NCI-H1048 (cell line): ENCODE data around the gene OR6J1.
"Not testable (repeated sequence)": the region's sequence is repeated elsewhere in the genome, so short reads cannot be mapped to it uniquely, and the experiment has no call there.

Experiments
- DNase-seq: peaks from one replicate; lab custom pipeline; 2025; lab: John Stamatoyannopoulos, UW

Gene OR6J1

DNA sequence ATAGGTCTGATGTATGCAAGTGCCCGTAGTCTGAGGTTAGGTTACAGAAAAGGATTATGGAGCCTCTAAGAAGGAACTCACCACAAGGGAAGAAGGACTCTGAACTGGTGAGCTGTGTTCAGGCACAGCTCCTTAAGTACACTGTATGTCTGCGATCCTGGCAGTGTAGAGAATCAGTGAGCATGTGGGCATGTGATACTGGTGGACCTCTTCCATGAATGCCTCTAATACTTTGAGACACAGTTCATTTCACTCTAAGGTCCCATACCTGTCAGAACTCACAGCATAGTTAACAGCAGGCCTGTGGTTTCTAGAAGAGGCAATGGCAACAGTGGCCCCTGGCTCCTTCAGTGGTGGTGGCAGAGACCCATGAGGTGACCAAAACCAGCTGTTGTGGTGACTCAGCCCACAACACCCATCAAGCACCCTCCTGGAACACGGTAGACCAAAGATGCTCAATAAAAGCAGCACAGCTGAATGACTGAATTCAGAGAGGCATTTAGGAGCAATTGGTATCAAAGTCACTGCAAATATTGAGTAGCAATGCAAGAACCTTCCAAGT, 6.9 kb upstream of the OR6J1 start:
- DNase-seq = no peak

DNA sequence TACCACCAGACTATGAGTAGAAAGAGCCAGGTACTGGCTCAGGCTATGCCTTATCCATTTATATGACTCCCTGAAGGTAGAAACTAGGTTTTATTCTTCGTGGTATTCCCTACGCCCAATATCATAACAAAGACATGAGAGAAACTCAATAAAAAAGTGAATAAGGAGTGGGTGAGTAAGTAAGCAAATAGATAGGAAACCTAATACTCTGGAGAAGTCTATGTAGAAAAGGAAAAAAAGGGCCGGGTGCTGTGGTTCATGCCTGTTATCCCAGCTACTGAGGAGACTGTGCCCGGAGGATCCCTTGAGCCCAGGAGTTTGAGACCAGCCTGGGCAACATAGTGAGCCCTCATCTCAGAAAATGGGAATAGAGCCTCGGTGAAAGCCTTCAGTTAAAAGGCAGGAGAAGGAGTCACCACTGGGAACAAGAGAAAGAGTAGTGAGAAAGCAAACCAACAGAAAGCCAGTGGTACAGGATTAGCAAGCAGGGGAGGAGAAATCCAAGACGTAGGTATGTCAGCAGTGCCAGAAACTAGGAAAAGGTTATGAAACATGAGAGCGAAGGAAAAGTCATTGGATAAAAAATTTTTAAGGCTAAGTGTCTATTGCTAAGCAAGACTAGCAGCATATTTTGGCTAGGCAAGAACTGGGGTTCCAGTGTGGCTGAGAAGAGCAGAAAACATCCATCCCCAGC, 6.0 kb upstream of the OR6J1 start:
- no peak for DNase-seq

DNA sequence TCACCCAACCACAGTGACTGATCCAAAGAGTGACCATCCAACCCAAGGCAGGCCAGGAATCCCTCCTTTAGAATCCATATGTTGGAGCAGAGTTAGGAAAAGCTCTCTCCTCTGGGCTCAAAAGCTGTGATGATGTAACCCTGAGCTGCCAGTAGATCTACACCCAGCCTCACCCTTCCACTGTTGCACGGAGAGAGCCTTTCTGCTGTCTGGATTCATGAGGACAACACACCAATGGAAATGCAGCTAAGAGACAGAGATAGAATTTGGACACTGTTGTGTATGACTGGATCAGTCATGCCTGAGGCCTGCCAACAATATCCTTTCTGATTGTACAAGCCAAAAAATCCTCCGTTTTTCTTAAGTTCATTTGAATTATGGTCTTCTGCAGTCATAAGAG, 4.4 kb upstream of the OR6J1 start:
- no peak for DNase-seq

DNA sequence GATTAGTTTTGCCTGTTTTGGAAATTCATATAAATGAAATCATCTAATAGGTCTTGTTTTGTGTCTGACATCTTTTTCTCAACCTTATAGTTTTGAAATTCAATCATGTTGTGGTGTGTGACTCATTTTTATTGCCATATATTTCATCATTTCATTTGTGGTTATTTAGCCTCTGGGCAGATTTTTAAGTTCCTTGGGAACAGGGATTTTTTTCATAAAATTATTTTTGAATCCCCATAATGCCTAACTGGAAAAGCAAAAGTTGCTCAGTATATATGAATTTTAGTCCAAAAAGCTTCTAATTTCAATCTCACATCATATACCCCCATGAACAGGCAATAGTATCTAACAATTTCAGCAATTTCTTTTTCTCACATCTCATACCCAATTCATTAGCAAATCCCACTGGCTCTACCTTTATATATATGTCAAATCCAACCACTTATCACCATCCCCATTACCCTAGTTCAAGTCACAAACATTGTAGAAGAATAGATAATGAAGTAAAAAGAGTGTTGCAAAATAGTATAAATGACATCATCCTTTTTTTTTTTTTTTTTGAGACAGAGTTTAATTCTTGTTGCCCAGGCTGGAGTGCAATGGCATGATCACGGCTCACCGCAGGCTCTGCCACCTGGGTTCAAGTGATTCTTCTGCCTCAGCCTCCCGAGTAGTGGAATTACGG, 2.6 kb upstream of the OR6J1 start:
- no peak for DNase-seq

DNA sequence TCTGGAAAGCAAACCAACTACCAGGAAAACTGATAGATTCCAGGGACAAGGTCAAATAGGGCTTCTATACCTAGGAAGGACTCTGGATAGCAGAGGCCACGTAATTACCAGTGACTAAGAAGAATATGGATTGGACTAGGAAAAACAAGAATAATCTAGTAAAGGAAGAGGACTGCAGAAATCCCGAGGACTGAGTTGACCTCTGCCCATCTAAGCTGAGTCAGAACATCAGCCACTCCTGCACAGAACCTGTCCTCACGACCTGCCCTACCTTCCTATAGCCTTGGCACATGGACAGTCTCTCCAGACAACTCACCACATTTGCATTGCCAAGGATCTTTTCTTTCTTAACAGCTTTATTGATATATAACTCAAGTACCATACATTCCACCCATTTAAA, 2.3 kb downstream of the OR6J1 start:
- DNase-seq = no peak

DNA sequence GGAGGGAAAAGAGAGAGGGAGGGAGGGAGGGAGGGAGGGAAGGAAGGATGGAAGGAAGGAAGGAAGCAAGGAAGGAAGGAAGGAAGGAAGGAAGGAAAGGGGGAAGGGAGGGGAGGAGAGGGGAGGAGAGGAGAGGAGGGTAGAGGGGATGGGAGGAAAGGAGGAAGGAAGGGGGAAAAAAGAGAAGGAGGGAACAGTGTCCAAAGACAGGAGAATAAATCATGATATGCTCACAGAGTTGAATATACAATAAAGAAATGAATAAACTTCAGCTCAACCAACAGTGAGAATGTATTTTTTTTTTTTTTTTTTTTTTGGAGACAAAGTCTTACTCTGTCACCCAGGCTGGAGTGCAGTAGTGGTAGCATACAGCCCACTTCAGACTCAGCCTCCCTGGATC, 4.0 kb downstream of the OR6J1 start:
- DNase-seq = no peak

DNA sequence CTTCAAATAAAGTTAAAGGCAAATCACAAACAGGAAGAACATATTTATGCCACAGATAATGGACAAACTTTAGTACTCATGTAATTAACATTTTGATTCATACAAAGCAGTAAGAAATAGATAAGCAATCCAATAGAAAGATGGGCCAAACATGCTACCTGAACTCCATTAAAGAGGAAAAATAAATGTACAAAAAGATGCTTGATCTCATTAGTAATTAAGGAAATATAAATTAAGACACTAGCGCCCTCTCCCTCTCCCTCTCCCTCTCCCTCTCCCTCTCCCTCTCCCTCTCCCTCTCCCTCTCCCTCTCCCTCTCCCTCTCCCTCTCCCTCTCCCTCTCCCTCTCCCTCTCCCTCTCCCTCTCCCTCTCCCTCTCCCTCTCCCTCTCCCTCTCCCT, 8.2 kb downstream of the OR6J1 start:
- DNase-seq = not testable (repeated sequence)

DNA sequence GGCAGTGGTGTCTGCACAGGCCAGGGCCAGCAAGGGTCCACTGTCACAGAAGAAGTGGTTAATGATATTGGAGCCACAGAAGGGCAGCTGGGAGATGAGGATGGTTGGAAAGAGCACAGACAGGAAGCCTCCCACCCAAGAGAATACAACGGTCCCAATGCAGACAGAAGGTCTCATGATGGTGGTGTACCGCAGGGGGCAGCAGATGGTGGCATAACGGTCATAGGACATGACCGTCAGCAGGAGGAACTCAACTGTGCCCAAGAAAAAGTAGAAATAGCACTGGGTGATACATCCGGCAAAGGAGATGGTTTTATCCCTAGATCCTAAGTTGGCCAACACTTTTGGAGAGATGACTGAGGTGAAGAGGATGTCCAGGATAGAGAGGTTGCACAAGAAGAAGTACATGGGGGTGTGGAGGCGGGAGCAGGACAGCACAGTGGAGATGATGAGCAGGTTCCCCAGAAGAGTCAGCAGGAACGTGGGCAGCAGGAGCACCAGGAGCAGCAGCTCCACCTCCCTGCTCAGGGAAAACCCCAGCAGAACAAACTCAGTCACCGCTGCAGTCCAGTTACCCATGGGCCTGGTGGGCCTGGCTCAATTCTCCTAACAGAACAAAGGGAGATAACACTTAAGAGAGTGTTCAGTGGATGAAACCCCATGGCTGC, 9.8 kb downstream of the OR6J1 start:
- no peak for DNase-seq

DNA sequence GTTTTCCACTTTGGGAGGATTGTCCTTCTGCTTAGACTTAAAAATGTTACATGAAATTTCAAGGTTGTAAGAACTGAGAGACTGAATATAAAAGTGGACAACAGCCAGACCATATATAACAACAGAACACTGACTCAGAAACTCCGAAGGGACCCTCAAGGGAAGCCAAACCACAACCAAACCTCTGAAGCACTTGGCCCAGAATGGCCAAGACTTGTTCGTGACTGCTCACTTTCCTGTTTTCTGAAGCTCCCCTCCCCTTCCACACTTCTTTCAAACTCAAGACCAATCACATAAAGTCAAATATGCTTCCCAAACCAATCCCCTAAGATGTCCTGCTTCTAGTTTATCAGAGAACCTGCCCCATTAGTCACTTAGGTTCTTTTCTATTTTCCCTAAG, 13.7 kb downstream of the OR6J1 start:
- DNase-seq = no peak

DNA sequence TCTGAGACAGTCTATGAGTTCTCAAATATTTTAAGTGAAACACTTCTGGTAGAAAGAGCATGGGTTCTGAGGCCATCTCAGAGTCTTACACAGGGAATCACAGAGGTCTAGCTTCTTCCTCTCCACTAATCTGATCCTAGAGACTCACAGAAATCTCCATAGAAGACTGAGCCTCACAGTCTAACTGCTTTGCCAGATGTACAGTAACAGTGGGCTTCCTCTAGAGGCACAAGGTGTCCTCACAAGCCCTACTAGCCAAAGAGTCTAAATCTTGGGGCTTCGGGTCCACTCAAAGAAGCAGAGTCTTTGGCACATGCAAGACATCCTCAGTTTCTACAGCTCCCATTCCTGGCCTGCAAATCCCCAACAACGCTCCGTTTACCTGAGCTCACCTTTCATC, 14.1 kb downstream of the OR6J1 start:
- DNase-seq = no peak

DNA sequence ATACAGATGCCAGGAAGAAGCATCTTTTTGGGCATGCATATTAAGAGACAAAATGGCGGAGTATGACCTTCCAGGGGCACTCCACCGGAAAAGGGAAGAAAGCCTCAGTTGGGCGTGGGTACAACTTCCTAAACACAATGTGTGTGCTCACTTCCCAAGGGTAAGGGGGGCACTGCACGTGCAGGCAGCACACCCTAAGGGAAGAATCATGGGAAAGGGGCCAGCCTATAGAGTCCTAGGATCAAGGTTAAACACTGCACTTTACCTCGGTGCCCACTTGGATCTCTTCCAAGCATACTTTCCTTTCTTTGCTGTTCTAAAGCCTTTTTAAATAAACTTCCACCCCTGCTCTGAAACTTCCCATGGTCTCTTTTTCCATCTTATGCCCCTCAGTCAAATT, 14.8 kb downstream of the OR6J1 start:
- no peak for DNase-seq

DNA sequence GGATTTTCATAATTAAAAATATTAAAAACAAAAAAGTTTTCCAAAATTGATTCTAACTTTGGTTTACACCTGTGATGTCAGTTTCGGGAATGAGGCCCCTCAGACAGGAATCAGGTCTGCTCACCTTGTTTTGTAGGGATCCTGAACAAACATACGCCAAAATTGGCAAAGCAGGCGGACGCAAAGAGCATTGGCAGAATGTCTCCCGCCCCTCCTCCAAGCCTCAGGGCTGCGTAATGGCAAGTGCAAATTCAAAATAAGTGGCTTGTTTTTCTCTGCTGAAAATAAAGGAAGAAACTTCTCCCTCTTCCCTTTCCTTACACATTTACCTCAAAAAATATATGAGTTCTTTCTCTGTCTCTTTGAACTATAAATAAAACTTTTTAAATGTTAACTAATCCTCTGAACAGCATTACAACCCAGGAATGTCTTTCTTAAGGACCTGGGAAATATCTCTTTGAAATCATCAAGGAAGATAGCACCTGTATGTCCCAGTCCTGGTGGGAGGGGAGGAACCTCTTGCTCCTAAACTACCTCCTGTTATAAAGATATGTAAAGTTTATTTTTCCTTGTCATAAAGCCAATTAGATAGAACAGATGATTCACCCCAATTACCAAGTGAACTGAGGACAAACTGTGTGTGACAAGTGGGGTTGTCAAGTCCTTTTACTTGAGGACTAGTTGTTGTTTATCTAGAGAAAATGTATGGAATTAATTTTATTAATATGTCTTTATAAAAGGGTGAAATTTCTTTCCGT, 16.5 kb downstream of the OR6J1 start:
- no peak for DNase-seq

DNA sequence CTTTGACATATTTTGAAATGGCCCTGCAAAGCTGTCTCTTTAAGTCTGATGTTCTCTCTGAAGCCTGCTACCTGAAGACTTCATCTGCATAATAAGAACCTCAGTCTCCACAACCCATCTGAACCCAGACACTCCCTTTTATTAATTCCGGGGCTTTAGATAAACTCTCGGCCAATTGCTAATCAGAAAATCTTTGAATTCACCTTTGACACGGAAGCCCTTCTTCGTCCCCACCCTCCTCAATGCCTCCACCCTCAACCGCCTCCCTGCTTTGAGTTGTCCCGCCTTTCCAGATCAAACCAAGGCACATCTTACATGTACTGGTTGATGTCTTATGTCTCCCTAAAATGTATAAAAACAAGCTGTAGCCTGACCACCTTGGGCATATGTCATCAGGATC, 17.6 kb downstream of the OR6J1 start:
- DNase-seq = no peak

DNA sequence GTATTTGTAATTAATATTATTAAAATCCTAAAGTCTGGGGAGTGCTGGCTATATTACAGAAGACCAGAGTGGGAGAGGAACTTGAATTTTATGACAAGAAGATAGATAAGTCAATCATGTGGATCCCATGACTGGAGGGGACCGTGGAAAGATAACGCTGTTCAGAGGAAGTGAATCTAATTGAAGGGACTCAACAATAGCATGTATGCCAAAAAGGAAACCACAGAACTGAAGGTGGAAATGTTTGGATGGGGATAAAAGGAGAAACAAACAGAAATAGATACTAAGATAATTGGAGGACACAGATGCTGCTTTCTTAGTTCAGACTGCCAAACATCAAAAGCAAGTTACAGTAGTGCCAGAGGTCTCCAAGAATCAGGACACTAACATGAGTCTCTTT, 21.1 kb downstream of the OR6J1 start:
- DNase-seq = no peak

DNA sequence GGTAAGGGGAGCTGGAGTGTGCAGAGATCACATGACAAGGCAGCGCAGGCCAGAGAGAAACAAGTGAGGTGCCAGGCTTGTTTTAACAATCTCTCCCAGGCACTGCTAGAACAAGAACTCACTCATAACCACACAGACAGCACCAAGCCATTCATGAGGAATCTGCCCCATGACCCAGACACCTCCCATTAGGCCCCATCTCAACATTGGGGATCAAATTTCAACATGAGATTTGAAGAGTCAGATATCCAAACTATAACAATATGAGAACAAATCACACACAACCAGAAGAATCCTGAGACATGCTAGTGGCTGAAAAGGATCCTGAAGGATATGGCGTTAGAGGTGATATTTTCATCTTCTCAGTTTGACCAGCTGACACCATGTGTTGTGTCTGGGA, 21.9 kb downstream of the OR6J1 start:
- no peak for DNase-seq

DNA sequence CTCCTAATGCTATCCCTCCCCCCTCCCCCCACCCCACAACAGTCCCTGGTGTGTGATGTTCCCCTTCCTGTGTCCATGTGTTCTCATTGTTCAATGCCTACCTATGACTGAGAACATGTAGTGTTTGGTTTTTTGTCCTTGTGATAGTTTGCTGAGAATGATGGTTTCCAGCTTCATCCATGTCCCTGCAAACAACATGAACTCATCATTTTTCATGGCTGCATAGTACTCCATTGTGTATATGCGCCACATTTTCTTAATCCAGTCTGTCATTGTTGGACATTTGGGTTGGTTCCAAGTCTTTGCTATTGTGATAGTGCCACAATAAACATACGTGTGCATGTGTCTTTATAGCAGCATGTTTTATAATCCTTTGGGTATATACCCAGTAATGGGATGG, 28.4 kb downstream of the OR6J1 start:
- not testable (repeated sequence) for DNase-seq

DNA sequence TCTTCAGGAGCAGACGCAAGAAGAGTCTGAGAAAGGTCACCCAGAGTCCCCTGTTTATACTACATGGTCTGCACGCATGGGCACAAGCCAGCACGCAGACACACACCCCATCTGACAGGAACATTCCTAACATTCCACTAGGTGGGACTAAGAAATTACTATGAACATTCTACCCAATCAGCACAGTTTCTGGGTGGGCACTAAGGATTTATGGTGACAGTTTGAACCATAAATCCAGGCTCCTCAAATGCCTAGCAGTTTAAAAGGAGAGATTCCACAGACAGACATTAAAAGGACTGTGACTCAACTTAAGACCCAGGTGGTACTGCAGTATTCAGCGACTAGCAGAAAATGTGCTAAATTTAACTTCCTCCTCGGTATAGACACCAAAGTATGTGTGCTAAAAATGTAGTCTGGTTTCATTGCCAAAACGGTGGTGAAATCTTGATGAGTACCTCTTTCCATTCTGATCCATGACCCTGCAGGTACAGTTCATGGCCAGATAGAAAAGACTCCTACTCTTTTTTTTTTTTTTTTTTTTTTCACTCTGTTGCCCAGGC, 29.8 kb downstream of the OR6J1 start:
- DNase-seq = peak; percentile 46

DNA sequence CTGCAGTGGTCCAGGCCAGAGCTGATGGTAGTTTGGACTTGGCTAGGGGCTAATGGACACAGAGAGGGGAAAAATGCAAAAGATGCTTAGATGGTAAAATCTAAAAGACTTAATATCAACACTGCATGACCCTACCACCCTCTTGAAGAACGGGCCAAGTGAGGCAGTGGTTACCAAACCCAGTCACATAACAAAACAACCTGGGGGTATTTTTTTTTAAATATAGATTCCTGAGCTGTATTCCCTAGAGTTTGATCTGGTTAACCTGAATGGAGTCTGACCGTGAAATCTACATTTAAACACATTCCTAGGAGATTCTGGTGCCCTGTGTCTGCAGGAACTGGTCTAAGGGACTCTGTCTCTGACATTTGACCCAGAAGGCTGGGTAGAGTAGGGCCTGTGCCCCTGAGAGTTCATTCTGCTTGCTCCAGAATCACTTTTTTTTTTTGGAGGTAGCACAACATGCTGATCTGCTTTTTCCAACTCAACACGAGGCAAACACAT, 30.4 kb downstream of the OR6J1 start:
- DNase-seq = no peak

DNA sequence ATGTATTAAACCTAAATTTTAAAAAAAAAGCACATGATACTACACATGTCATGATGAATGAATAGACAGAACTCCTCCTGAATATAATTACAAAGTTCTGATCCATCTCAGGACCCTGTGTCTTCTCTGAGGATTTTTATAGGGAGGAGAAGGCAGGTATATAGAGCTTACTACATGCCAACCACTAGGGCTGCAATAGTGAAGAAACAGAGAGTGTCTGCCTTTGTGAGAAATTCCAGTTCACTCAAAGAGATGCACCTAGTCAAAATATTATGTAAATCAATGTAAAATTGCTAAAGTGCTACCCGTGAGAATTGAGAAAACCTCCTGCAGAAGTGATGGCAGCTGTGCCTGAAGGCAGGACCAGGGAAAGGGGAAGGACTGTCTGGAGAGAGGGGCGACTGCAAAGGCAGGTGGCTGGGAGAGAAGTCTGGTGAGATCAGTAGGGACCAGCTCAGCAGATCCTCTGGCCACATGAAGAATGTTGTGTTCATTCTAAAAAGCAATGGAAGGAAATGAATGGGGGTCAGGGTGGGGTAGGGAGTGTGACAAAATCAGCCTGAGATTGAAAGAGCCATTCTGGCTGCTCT, 31.0 kb downstream of the OR6J1 start:
- no peak for DNase-seq

DNA sequence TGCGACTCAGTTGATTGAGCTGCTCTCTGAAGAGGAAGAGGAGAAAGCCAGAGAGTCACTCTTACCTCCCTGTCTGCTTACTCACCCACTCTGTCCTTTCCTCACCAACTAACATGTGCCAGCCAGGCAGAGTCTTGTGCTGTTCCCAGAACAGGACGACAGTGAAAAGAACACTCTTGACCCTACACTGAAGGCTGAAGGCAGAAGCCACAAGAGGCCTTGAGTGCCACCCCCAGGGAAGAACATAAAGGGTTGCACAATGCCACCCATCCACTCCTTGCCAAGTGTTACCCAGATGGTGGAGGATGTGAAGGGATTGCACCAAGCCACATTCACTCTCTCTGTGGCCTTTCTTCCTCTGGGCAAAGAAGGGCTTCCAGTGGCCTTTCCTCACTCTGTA, 33.2 kb downstream of the OR6J1 start:
- DNase-seq = no peak

DNA sequence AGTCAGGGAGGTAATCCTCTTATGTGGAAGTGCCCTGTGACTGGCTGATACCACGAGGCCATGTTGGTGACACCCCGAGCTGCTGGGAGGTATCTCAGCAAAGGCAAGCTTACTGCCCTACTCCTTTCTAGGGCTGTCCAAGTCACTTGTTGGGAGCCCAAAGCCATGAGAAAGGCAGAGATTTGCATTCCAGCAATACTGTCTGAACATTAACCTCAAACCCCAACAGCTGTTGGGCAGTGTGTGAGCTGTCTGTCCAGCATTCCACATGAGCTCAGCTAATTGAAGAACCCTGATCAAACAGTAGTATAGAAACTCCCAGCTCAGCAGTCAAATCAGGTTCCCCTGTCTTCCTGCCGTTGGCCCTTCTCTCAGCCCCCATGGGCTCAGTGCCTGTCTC, 36.9 kb downstream of the OR6J1 start:
- no peak for DNase-seq

DNA sequence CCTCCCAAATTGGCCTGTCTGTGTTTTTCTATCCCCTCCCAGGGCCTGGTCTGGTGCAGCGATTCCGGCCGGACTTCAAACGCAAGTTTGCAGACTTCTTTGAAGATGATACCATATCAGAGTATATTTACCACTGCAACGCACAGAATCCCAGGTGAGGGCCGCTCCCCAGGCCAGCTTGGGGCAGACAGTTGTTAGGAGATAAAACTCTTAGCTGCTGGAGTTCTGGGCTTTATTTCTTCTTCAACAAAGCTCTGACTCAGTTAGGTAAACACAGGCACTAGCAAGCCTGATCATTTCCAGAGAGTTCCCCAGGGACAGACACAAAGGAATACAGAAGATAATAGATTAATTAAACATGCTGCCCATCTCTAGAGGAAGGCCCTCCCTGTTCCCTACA, 37.8 kb downstream of the OR6J1 start:
- DNase-seq = no peak
